ENCODE results near the gene EIF2D. TPM values are rescaled to one million over a fixed set of nuclear protein-coding genes. Genes with fewer than 3 reads are reported as not detected.

Gene EIF2D
- total and polyA plus RNA-seq, 9 of the 15 experiments (the other 6 are each of a cell fraction or from before 2014, with no cell fraction given), result 81.1 to 138 (median 93.9) TPM

DNA sequence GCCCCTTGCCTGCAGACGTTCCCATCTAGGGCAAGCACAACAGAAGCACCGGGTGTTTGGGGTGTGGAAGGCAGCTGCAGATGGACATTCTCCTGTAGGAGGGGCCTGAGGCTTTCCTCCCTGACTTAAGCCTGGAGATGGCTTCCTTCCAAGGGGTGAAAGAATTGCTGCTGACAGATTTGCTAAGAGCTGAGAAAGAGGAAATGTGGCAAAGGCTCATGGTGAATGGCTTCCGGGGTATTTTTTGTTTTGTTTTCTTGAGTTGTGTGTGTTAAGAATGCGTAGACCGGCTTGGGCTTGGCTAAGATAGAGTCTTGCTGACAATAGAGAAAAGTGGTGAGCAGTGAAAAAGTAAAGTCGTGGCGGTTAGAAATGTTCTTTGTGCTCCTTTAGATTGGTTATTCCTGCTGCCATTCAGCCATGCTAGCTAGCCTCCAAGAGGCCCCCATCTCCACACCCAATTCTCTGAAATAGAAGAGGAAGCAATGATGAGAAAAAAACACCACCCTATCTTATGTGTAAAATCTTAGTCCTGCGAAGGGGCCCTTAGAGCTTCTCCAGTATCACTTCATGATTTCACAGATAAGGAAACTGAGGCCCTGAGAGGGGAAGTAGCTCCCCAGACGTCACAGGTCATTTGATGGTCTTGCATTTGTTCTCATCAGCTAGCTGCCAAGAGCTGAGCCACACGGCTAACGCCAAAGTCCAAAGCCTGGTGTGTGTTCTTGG lies 36.9 kb downstream of the EIF2D start (continued):
- peak; percentile 94 for TF ChIP-seq ZNF589 (CRISPR knock-in tag; IDR thresholded peaks at IDR 0.05; ENCODE audit: low read depth)
- TF ChIP-seq SMAD4 (CRISPR knock-in tag; conservative IDR thresholded peaks at IDR 0.05), result peak; percentile 86
- TF ChIP-seq ZNF165 (CRISPR knock-in tag; IDR thresholded peaks at IDR 0.05; ENCODE audit: borderline replicate concordance), result 0 out of 2 replicates have a peak, but pooled peaks have one; percentile 46
- peak; percentile 65 for TF ChIP-seq ZNF239 (CRISPR knock-in tag; IDR thresholded peaks at IDR 0.05)
- TF ChIP-seq, protein P1, sequence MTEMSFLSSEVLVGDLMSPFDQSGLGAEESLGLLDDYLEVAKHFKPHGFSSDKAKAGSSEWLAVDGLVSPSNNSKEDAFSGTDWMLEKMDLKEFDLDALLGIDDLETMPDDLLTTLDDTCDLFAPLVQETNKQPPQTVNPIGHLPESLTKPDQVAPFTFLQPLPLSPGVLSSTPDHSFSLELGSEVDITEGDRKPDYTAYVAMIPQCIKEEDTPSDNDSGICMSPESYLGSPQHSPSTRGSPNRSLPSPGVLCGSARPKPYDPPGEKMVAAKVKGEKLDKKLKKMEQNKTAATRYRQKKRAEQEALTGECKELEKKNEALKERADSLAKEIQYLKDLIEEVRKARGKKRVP (CRISPR knock-in tag; IDR thresholded peaks at IDR 0.05), result peak; percentile 76
- TF ChIP-seq ZNF384 (IDR thresholded peaks at IDR 0.05; ENCODE audit: low read depth, low read length), result 0 out of 2 replicates have a peak, but pooled peaks have one; percentile 23
- TF ChIP-seq ZNF76 (CRISPR knock-in tag; IDR thresholded peaks at IDR 0.05; ENCODE audit: borderline replicate concordance), result 0 out of 2 replicates have a peak, but pooled peaks have one; percentile 53
- peak; percentile 96 for TF ChIP-seq NFIC (IDR thresholded peaks at IDR 0.05)
- peak; percentile 40; the same call in 1 of the 2 replicates for TF ChIP-seq CBFA2T3 (IDR thresholded peaks at IDR 0.05)
- TF ChIP-seq TCF7 (IDR thresholded peaks at IDR 0.05; ENCODE audit: borderline replicate concordance), result 0 out of 2 replicates have a peak, but pooled peaks have one; percentile 36
- TF ChIP-seq RAD21 (CRISPR knock-in tag; conservative IDR thresholded peaks at IDR 0.05 in 1 of 2, IDR thresholded peaks at IDR 0.05 in 1 of 2), result peak; percentile 27 to 32; a peak in 3 of 4 replicates
- TF ChIP-seq ZNF431 (CRISPR knock-in tag; IDR thresholded peaks at IDR 0.05), result no peak
- TF ChIP-seq, protein P2, sequence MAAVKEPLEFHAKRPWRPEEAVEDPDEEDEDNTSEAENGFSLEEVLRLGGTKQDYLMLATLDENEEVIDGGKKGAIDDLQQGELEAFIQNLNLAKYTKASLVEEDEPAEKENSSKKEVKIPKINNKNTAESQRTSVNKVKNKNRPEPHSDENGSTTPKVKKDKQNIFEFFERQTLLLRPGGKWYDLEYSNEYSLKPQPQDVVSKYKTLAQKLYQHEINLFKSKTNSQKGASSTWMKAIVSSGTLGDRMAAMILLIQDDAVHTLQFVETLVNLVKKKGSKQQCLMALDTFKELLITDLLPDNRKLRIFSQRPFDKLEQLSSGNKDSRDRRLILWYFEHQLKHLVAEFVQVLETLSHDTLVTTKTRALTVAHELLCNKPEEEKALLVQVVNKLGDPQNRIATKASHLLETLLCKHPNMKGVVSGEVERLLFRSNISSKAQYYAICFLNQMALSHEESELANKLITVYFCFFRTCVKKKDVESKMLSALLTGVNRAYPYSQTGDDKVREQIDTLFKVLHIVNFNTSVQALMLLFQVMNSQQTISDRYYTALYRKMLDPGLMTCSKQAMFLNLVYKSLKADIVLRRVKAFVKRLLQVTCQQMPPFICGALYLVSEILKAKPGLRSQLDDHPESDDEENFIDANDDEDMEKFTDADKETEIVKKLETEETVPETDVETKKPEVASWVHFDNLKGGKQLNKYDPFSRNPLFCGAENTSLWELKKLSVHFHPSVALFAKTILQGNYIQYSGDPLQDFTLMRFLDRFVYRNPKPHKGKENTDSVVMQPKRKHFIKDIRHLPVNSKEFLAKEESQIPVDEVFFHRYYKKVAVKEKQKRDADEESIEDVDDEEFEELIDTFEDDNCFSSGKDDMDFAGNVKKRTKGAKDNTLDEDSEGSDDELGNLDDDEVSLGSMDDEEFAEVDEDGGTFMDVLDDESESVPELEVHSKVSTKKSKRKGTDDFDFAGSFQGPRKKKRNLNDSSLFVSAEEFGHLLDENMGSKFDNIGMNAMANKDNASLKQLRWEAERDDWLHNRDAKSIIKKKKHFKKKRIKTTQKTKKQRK (IDR thresholded peaks at IDR 0.05; ENCODE audit: borderline replicate concordance, low read depth, low read length), result no peak
- peak; percentile 48 for TF ChIP-seq ASH1L (IDR thresholded peaks at IDR 0.05; ENCODE audit: borderline replicate concordance, low read depth, partially characterized antibody)
- no peak for TF ChIP-seq ZNF174 (CRISPR knock-in tag; IDR thresholded peaks at IDR 0.05)
- no peak for TF ChIP-seq SETDB1 (IDR thresholded peaks at IDR 0.05; ENCODE audit: low read length)
- no peak; the same call in 1 of the 2 replicates for TF ChIP-seq TEAD2 (tag; IDR thresholded peaks at IDR 0.05)
- TF ChIP-seq, protein P3, sequence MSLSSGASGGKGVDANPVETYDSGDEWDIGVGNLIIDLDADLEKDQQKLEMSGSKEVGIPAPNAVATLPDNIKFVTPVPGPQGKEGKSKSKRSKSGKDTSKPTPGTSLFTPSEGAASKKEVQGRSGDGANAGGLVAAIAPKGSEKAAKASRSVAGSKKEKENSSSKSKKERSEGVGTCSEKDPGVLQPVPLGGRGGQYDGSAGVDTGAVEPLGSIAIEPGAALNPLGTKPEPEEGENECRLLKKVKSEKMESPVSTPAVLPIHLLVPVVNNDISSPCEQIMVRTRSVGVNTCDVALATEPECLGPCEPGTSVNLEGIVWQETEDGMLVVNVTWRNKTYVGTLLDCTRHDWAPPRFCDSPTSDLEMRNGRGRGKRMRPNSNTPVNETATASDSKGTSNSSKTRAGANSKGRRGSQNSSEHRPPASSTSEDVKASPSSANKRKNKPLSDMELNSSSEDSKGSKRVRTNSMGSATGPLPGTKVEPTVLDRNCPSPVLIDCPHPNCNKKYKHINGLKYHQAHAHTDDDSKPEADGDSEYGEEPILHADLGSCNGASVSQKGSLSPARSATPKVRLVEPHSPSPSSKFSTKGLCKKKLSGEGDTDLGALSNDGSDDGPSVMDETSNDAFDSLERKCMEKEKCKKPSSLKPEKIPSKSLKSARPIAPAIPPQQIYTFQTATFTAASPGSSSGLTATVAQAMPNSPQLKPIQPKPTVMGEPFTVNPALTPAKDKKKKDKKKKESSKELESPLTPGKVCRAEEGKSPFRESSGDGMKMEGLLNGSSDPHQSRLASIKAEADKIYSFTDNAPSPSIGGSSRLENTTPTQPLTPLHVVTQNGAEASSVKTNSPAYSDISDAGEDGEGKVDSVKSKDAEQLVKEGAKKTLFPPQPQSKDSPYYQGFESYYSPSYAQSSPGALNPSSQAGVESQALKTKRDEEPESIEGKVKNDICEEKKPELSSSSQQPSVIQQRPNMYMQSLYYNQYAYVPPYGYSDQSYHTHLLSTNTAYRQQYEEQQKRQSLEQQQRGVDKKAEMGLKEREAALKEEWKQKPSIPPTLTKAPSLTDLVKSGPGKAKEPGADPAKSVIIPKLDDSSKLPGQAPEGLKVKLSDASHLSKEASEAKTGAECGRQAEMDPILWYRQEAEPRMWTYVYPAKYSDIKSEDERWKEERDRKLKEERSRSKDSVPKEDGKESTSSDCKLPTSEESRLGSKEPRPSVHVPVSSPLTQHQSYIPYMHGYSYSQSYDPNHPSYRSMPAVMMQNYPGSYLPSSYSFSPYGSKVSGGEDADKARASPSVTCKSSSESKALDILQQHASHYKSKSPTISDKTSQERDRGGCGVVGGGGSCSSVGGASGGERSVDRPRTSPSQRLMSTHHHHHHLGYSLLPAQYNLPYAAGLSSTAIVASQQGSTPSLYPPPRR (CRISPR knock-in tag; IDR thresholded peaks at IDR 0.05; ENCODE audit: borderline replicate concordance), result no peak
